ENCODE results near the gene MTHFD2.
"Not testable (repeated sequence)": the region's sequence is repeated elsewhere in the genome, so short reads cannot be mapped to it uniquely, and the experiment has no call there.

The MTHFD2 gene

DNA sequence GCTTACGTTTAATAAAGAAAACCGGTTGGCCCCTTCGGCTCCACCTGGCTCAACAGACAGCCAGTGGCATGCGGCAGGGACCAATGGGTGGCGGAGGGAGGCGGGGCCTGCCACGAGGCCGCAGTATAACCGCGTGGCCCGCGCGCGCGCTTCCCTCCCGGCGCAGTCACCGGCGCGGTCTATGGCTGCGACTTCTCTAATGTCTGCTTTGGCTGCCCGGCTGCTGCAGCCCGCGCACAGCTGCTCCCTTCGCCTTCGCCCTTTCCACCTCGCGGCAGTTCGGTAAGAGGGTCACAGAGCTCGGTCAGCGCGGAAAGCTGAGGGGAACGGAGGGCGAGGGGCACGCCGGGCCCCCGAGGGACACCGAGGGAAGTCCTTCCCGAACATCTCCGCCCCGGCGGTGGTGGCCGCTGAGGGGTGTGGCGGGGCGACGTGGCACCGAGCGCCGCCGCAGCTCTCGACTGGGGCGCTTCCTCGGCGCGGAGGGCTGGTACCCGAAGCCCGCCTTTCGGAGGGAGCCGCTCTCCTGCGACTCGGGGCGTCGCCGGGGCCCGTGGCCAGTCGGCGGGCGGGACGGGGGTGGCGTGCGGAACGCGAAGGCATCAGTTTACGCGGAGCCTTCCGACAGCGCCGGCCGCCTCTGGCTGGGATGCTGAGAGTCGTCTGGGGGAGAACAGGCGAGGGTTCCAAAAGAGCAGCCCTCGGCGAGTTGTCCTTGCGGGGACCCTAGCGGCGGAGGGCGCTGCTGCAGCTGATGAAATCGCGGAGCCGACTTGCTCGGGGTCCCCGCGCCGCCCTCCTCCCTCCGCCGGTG, at the start of gene MTHFD2:
Gene MTHFD2, plus strand, starts transcription at position 155 of the 814 bp plus-strand sequence. Its CDS starts 27 bp downstream, at position 182.
- DNase-seq (ENCODE audit: low spot score), result peak; percentile 93

DNA sequence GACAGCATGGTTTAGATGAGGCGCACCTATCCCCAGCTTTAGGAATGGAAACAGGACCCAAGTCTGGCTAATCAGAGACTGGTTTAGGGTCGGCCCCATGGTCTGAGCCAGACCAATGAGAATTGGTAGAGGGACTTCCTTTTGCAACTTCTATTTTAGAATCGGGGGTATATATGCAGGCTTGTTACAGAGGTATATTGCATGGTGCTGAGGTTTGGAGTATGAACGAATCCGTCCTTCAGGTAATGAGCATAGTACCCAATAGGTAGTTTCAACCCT, 49.2 kb upstream of the MTHFD2 start:
- DNase-seq (ENCODE audit: low spot score), result no peak

DNA sequence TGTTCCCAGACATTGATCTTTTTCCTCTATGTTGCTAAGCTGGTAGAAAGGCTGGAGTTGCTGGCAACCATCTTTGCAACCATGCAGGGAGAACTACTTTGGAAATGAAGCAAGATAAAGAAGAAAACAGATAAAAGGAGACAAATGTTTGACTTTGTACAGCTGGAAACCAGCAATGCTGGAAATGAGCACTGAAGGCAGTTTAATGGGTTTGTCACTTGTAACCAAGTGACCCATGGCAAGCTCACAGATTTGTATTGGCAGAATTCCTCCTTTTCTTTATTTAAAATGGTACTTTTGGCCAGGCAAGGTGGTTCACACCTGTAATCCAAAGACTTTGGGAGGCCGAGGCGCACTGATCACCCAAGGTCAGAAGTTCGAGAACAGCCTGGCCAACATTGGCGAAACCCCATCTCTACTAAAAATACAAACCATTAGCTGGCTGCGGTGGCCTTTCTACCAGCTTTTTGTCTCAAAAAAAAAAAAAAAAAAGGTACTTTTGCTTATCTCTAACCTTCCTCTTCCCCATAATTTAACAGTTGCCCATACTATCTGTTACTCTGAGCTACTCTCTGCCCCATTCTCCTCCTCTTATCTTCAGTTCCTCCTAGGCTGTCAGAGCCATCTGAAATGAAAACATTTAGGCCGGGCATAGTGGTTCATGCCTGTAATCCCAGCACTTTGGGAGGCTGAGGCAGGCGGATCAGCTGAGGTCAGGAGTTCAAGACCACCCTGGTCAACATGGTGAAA, 48.7 kb upstream of the MTHFD2 start:
- no peak for DNase-seq (ENCODE audit: low spot score)

DNA sequence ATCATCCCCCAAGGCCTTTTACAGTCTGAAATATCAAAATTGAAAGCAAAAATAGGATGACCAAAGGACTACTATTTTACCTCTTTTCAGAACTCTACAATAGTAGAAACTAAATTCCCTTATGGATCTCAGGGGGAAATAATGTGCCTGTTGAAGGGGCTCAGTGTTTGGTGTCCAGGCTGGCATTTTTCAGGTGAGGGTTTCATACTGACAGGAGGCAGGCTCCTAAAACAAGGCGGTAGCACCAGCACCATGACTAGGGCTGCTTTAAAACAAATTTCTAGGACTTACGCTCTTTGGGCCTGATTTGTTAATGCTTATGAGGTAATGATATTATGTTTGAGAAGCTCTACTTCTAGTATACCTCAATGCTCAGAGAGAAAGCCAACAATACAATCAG, 45.5 kb upstream of the MTHFD2 start:
- DNase-seq (ENCODE audit: low spot score), result no peak

GRCh38 chr2:74155830-74156229, 42.6 kb upstream of the MTHFD2 start:
- no peak for DNase-seq (ENCODE audit: low spot score)

DNA sequence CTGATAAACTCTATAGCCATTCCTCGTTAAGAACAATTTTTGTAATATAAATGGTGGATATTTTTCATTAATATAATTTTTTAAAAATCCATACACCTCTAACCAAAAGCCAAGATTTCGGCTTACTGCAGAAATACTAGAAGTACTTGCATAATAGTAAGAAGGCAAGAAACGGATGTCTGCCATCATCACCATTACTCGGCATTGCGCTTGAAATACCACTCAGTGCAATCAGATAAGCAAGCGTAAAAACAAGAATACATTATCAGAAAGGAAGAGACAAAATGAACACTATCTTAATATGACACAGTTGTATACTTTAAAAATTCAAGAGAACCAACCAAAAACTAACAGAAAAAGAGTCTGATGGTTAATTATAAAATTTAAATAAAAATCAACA, 35.5 kb upstream of the MTHFD2 start:
- no peak for DNase-seq (ENCODE audit: low spot score)

GRCh38 chr2:74164761-74165160, 33.7 kb upstream of the MTHFD2 start:
- DNase-seq (ENCODE audit: low spot score), result no peak

DNA sequence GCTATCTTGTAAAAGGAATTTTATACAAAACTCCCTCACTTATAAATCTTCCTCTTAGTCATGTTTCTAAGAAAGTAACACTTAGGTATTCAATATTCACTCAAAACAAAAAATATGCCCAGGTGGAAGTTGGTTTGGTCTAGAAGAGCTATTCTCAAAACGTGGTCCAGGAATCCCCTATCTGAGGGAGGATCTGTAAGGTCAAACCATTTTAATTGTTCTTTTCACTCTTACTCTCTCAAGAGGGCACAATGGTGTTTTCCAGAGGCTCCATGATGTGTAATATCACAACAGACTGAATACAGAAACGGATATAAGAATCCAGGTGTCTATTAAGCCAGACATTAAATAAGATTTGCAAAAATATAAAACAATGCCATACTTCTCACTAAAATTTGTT, 29.7 kb upstream of the MTHFD2 start:
- no peak for DNase-seq (ENCODE audit: low spot score)

GRCh38 chr2:74174909-74175308, 23.5 kb upstream of the MTHFD2 start:
- no peak for DNase-seq (ENCODE audit: low spot score)

- no peak for DNase-seq (ENCODE audit: low spot score)
Measured at GRCh38 chr2:74177696-74178095, 20.7 kb upstream of the MTHFD2 start.

GRCh38 chr2:74178211-74179062, 20.0 kb upstream of the MTHFD2 start, which contains the start of gene MOB1A:
Gene MOB1A, minus strand, starts transcription at chr2:74178879. Its CDS starts 205 bp downstream, at chr2:74178674.
- peak; percentile 98 for DNase-seq (ENCODE audit: low spot score)

GRCh38 chr2:74179063-74179865, 19.2 kb upstream of the MTHFD2 start:
- no peak for DNase-seq (ENCODE audit: low spot score)

- no peak for DNase-seq (ENCODE audit: low spot score)
Measured at GRCh38 chr2:74181739-74182138, 16.7 kb upstream of the MTHFD2 start.

DNA sequence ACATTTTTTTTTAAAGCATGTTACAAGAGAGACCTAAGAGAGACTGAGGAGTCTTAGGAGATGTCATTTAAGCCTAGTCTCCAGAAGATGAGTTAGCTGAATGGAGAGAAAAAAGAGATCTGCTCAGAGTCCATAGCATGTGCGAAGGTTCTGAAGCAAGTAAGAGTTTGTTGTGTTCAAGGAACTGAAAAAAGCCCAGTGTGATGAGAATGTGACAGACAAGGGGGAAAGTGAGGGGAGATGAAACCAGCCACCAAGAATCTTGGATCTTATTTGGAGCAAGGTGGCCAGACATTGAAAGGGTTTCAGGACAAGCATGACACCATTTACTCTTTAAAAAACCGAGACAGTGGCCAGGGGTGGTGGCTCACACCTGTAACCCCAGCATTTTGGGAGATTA, 14.5 kb upstream of the MTHFD2 start:
- DNase-seq (ENCODE audit: low spot score), result no peak

- DNase-seq (ENCODE audit: low spot score), result no peak
Measured at GRCh38 chr2:74186038-74186437, 12.4 kb upstream of the MTHFD2 start.

- not testable (repeated sequence) for DNase-seq (ENCODE audit: low spot score)
Measured at GRCh38 chr2:74186706-74187105, 11.7 kb upstream of the MTHFD2 start.

DNA sequence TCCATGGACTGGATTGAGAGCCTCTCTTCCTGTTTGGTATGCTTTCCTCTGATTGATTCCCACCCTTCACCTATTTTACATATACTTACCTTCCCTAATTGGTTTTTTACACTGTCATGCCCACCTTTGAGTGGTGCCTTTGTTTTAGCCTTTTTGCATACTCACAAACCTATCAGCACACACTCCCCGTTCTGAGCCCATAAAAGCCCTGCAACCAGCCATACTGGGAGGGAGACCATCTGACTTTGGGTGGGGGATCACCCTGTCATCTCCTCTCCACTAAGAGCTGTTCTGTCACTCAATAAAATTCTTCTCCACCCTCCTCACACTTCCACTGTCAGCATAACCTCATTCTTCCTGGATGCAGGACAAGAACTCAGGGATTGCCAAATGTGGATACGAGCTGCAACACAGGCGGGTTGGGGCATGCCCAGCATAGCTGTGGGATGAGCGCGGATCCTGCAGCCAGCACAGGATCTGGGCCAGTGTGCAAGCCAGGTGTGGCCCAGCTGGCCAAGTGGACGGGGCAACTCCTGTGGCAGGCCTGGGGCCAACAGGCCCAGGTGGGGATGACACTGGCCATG, 10.3 kb upstream of the MTHFD2 start:
- DNase-seq (ENCODE audit: low spot score), result peak; percentile 73

GRCh38 chr2:74188696-74189095, 9.7 kb upstream of the MTHFD2 start:
- no peak for DNase-seq (ENCODE audit: low spot score)

DNA sequence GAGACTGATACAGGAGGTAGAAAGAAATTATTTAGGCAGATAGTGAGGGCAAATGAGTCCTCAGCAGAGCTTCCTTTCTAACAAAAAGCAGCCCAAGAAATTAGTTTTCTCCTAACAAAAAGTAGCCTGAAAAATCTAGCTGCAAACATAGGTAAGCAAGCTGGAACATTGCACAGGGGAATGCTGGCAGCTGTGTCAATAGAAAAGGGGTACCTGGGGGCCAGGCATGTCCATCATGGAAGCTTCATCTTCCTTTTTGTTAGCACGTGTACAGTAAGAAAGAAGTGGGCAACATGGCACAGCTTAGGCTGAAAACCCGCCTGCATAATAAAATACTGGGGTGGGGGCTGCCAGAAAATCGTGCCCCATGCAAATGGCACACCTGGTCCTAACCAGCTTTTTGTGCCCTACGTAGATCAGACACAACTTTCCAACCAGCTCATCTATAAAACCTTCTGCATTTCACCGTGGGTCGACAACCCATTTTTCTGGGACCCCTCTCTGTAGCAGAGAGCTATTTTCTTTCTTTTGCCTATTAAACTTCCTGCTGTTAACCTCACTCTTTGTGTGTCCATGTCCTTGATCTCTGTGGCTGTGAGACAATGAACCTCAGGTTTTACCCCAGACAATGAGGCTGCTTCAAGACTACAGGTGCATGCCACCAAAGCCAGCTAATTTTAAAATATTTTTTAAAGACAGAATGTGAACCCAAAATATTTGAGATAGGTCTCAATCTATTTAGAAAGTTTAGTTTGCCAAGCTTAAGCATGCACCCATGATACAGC, 6.6 kb upstream of the MTHFD2 start:
- DNase-seq (ENCODE audit: low spot score), result no peak

- no peak for DNase-seq (ENCODE audit: low spot score)
Measured at GRCh38 chr2:74194799-74195198, 3.6 kb upstream of the MTHFD2 start.

DNA sequence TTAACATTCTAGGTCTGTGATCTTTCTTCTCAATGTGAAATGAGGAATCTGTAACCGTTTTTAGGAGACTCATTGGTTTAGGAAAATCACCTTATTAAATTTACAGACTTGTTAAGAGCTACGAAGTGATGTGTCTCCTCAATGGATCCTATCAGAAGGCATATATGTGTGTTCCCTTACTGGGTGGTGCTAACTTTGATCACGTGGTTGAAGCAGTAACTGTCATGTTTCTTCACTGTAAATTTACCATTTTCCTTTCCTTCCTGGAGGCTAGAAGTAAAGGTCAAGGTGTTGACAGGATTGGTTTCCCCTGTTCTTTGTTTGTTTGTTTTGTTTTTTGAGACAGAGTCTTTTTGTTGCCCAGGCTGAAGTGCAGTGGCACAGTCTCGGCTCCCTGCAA, 1.4 kb upstream of the MTHFD2 start:
- DNase-seq (ENCODE audit: low spot score), result no peak

Measured in AG08396 (cell line).